ENCODE measurements around the gene UBB.

UBB gene

DNA sequence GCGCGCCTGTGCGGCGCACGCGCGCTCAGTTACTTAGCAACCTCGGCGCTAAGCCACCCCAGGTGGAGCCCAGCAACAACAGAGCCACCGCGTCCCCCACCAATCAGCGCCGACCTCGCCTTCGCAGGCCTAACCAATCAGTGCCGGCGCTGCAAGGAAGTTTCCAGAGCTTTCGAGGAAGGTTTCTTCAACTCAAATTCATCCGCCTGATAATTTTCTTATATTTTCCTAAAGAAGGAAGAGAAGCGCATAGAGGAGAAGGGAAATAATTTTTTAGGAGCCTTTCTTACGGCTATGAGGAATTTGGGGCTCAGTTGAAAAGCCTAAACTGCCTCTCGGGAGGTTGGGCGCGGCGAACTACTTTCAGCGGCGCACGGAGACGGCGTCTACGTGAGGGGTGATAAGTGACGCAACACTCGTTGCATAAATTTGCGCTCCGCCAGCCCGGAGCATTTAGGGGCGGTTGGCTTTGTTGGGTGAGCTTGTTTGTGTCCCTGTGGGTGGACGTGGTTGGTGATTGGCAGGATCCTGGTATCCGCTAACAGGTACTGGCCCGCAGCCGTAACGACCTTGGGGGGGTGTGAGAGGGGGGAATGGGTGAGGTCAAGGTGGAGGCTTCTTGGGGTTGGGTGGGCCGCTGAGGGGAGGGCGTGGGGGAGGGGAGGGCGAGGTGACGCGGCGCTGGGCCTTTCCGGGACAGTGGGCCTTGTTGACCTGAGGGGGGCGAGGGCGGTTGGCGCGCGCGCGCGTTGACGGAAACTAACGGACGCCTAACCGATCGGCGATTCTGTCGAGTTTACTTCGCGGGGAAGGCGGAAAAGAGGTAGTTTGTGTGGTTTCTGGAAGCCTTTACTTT, at the start of gene UBB:
Gene UBB (plus strand): TSS at position 452 of the 856 bp plus-strand sequence. CDS start 817 bp downstream, outside the sequence.
- H3K4me3 ChIP-seq (ENCODE audit: low read length): peak within 1 kb of the TSS; percentile 100
- no peak for TF ChIP-seq ZNF274 (IDR thresholded peaks at IDR 0.05; ENCODE audit: low read depth, low read length)

DNA sequence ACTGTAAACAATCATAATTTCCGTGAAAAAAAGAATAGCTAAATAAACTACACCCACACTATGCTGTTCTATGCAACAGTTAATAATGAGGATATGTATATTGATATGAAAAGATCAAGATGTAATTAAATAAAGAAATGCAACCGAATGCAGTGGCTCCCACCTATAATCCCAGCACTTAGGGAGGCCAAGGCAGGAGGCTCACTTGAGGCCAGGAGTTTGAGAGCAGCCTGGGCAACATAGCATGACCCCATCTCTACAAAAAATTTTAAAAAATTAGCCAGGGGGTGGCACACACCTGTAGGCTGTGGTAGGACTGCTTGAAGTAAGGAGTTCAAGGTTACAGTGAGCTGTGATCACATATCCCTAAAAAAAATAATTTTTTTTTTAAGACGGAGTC, 42.5 kb upstream of the UBB start:
- H3K4me3 ChIP-seq (ENCODE audit: low read length): no peak overlapping the region
- TF ChIP-seq ZNF274 (IDR thresholded peaks at IDR 0.05; ENCODE audit: low read depth, low read length): no peak

DNA sequence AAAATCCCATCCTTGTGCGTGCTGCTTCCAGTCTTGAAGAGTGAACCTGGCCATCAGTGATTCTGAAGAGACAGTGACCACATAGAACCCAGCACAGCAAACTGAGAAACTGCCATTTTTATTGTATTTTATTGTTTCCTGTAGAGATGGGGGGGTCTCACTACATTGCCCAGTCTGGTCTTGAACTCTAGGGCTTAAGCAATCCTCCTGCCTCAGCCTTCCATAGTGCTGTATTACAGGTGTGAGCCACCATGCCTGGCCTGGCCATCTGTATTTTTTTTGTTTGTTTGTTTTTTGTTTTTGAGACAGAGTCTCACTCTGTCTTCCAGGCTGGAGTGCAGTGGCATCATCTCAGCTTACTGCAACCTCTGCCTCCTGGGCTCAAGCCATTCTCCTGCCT, 41.5 kb upstream of the UBB start:
- H3K4me3 ChIP-seq (ENCODE audit: low read length): no peak overlapping the region
- TF ChIP-seq ZNF274 (IDR thresholded peaks at IDR 0.05; ENCODE audit: low read depth, low read length): no peak

DNA sequence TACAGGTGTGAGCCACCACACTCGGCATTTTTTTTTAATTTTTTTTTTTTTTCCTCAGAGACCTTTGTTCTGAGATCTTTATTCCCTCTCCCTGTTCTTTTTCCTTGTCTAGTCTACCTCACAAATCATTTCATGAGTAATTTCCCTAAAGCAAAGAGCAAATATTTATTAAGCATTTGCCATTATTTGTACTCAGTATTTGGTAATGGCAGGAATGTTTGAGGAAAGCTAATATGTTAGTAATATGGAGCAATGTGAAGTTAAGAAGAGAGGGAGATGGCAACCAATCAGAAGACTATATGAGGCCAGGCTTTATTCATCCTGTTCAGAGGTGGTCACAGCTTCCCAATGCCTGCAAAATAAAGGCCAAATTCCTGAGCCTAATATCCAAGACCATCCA, 40.9 kb upstream of the UBB start:
- no peak overlapping the region for H3K4me3 ChIP-seq (ENCODE audit: low read length)
- no peak for TF ChIP-seq ZNF274 (IDR thresholded peaks at IDR 0.05; ENCODE audit: low read depth, low read length)

DNA sequence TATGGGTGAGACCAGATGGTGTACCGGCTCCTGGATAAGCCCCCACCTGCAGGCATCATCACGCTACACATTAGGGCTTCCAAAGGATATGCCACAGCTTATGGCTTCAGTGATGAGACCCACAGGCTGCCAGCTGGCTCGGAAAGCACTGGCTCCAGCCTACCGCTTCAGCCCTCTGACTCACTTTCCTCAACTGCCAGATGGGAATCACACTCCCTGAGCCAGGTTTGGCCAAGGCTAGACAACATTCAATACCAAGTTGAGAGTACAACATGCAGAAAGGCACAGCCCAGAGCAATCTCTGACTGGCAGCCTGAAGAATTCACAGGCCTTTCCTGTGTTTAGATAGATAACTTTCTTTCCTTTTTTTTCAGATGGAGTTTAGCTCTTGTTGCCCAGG, 37.9 kb upstream of the UBB start:
- H3K4me3 ChIP-seq (ENCODE audit: low read length): no peak overlapping the region

DNA sequence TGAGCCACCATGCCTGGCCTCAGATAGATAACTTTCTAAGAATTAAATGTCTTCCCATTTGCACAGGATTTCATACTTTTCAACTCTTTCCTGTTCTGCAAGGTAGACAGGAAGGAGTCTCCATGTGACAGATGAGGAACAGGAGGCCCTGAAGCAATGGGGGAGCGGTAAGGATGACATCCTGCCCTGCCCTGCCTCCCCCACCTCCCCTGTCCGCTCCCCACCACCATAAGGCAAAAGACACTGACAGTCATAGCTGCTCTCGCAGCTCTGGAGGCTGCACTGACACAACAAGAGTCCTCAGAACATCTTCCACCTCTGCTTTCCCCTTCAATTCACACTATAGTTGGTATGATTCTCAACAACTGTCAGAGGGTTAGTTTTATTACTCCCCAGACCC, 37.3 kb upstream of the UBB start:
- H3K4me3 ChIP-seq (ENCODE audit: low read length): no peak overlapping the region
- TF ChIP-seq ZNF274 (IDR thresholded peaks at IDR 0.05; ENCODE audit: low read depth, low read length): no peak

More for the DNA sequence above, 37.9 kb upstream of the UBB start:
- no peak for TF ChIP-seq ZNF274 (IDR thresholded peaks at IDR 0.05; ENCODE audit: low read depth, low read length)

DNA sequence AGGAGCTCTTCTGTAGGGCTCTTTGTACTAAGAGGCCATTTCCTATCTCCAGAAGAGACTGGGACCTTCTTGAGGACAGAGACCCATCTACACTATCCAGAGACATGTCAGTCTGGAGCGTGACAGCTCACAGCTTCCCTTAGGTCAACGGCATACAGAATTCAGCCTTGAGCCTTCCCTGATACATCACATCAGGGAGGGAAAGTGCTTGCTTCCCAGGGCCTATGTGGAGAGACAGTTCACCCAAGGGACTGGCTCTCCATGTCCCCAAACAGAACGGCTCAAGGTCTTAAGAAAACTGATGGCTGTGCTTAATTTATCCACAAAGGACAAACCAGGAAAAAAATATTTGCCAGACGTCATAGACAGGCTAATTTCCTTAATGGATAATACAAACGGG, 35.3 kb upstream of the UBB start:
- H3K4me3 ChIP-seq (ENCODE audit: low read length): no peak overlapping the region
- TF ChIP-seq ZNF274 (IDR thresholded peaks at IDR 0.05; ENCODE audit: low read depth, low read length): no peak

DNA sequence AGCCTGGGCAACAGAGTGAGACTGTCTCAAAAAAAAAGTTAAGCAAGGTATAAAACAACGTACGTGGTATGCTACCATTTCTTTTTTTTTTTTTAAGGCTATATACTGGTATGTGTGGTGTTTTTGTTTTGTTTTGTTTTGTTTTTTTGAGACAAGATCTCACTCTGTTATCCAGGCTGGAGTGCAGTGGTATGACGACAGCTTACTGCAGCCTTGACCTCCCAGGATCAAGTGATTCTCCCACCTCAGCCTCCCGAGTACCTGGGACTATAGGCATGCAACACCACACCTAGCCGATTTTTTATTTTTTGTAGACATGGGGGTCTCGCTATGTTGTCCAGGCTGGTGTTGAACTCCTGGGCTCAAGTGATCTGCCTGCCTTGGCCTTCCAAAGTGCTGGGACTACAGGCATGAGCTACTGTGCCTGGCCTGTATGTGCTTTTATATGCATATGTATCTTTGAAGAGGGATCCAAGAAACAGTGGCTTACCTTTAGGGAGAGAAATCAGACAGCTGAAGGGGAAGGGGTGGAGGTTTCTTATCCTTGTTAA, 34.1 kb upstream of the UBB start:
- TF ChIP-seq ZNF274 (IDR thresholded peaks at IDR 0.05; ENCODE audit: low read depth, low read length): no peak
- H3K4me3 ChIP-seq (ENCODE audit: low read length): no peak overlapping the region

DNA sequence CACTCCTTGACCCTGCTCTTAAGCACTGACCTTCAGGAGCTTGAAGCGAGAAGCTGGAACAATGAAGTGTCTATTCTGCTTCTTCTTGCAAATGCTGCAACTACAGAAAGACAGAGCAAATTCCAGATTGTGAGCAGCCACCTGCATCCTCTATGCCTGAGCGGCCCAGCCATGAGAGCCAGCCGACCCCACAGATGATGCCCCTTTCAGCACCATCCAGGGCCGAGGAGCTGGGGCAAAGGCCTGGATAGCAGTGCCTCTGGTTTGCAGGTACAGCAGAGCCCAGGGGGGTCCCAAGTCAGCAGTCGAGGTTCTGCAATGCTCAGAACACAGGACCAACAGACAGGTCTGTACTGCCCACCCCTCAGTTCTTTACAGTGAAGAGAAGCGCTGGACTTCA, 32.3 kb upstream of the UBB start:
- H3K4me3 ChIP-seq (ENCODE audit: low read length): no peak overlapping the region
- TF ChIP-seq ZNF274 (IDR thresholded peaks at IDR 0.05; ENCODE audit: low read depth, low read length): no peak

DNA sequence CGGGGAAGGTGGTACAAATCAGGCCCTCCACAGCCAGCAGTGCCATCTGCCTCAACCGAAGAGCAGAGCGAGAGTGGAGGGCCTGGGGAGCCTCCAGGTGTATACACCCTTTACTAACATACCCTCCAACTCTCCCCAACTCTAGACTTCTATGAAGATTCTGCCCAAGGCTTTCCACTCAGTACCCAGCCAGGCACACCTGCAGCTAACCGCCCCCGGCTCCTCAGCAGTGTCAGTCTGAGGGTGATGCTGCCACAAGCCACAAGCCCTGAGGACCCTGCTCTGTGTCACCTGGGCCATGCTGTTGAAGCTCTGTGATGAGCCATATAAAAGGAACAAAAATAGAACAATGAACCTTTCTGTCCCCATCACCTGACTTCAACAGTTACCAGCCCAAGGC, 31.5 kb upstream of the UBB start:
- no peak overlapping the region for H3K4me3 ChIP-seq (ENCODE audit: low read length)
- no peak for TF ChIP-seq ZNF274 (IDR thresholded peaks at IDR 0.05; ENCODE audit: low read depth, low read length)

DNA sequence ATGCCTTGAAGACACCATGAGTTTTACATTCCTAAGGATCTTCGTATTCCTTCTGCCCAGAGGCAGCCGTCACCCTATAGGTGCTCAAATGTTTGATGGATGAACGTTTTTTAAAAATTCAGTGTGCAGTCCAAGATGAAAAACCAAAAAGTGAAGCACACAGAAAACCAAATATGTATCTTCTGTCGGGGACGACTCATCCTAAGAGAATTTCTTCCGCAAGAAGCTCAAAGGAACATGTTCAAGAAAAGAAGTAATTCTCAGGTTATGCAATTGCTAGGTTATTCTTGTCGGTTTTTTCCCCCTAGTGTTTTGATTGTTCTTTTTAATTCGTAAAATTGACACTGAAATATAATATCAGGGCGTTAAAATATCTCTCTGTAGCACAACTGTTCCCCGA, 29.1 kb upstream of the UBB start:
- H3K4me3 ChIP-seq (ENCODE audit: low read length): peak overlapping the region; percentile 87
- TF ChIP-seq ZNF274 (IDR thresholded peaks at IDR 0.05; ENCODE audit: low read depth, low read length): no peak

DNA sequence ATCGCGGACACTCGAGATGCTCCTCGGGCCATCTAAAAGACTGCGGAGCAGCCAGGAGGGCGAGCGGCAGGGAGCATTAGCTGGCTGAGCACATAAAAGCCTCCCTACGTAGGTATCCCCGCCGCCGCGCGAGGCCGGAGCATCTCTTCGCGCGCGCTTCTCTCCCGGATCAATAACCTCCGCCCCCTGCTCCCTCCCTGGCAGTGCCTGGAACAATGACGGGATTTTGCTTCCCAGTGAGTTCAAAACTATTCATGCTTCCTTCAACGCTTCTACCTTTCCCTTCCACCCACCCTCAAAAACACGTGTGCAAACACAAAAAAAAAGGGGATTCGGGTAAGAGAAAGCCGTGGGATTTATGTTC, 28.6 kb upstream of the UBB start:
- peak overlapping the region; percentile 87 for H3K4me3 ChIP-seq (ENCODE audit: low read length)
- TF ChIP-seq ZNF274 (IDR thresholded peaks at IDR 0.05; ENCODE audit: low read depth, low read length): no peak

DNA sequence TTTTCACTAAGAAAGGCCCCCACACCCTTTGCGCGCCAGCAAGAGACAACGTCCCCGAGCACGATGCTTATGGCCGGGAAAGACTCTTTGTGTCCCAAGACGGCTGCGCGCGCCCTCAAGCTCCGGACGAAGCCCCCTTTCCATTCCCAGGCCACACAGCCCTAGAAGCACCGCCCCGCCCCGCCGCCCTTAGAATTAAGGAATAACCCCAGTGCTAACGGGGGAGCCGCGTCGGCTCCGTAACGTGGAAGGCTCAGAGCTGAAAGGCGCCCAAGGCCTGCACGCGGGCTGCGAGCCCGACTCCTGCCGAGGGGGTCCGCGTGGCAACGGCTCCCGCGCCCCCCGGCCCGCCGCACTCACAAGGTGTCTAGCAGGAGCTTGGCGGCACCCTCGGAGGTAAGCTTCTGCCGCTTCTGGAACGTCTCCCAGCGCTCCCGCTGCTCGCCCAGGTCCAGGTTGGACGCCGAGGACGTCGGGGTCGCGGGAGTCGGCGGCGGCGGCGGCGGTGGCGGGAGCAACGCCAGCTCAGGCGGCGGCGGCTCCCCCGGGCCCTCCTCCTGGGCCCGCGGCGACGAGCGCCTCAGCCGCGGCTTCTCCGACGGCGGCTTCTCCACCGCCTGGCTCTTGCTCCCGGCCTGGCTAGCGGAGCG, 28.1 kb upstream of the UBB start:
- TF ChIP-seq ZNF274 (IDR thresholded peaks at IDR 0.05; ENCODE audit: low read depth, low read length): no peak
- peak overlapping the region; percentile 87 for H3K4me3 ChIP-seq (ENCODE audit: low read length)

DNA sequence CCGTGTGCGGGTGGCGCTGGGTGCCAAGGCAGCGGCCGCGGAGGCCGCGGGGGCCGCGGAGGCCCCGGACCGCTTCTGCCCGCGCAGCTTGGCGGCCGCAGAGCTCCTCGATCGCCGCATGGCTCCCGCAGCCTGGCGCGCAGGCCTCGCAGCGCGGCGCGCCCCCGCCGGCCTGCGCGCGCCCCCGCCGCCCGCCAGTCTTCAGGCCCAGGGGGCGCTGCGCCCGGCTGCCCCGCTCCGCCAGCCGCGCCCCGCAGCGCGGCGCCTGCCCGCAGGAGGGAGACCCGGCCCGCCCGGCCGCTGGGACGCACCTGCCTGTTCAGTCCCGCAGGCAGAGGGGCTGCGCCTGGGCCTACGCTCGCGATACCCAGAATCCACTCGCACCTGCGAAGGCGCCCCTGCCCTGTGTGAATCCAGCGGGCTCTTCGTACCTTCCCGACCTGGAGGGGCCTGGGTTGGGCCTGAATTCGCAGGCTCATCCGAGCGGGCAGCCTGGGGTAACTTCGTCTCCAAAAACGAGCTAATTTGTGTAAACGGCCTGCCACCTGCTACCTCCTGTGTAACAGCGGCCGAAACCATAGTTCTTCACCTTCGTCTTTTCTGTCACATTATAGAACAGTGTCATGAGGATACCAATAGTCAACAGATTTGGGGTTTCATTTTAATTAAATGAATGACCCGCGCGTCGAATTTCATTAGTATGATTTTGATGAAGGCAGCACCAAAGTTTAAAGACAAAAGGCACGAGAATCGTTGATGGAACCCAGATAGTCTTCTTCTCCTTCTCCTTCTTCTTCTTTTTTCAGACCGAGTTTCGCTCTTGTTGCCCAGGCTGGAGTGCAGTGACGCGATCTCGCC, 27.3 kb upstream of the UBB start, which contains the start of gene CENPV:
Gene CENPV (minus strand): TSS at position 153 of the 858 bp plus-strand sequence. CDS start 33 bp downstream, at position 120.
- H3K4me3 ChIP-seq (ENCODE audit: low read length): peak within 1 kb of the TSS; percentile 87
- no peak for TF ChIP-seq ZNF274 (IDR thresholded peaks at IDR 0.05; ENCODE audit: low read depth, low read length)
